ENCODE data around the gene KLHL29. TPM values are rescaled to one million over a fixed set of nuclear protein-coding genes. Genes with fewer than 3 reads are reported as not detected.

The KLHL29 gene
- total RNA-seq, 1 experiment from 2014 or later = 2.6 TPM

- Histone ChIP-seq H3K4me1 (ENCODE audit: insufficient read depth, low read length) (no peaks in the 10 kb centered on the region), H3K9me2 (replicated peaks; ENCODE audit: low read length) (no peaks in the 10 kb centered on the region), H3K4me3 (ENCODE audit: low read length) (no peak overlapping the region), H4K20me1 (ENCODE audit: low read length) (no peaks in the 10 kb centered on the region), H3K36me3 (ENCODE audit: low read depth, low read length) (no peaks in the 10 kb centered on the region), H3F3A (ENCODE audit: low read length, unreplicated experiment) (no peaks in the 10 kb centered on the region), H3K79me2 (ENCODE audit: low read length) (no peaks in the 10 kb centered on the region), H2AFZ (ENCODE audit: low read length) (no peak overlapping the region), H3K27ac (ENCODE audit: low read length) (no peak overlapping the region), H3K9me3 (ENCODE audit: low read length) (no peaks in the 10 kb centered on the region), H3K27me3 (ENCODE audit: low read length) (no peaks in the 10 kb centered on the region), H3K9ac (ENCODE audit: low read length) (no peak overlapping the region), H3K4me2 (ENCODE audit: low read length) (no peak overlapping the region)
- no peak for TF ChIP-seq EZH2 (IDR thresholded peaks at IDR 0.05; ENCODE audit: low read length, unreplicated experiment)
- TF ChIP-seq CTCF (conservative IDR thresholded peaks at IDR 0.05; ENCODE audit: low read depth, low read length) = no peak
- no peak for TF ChIP-seq EZH2phosphoT487 (IDR thresholded peaks at IDR 0.05; ENCODE audit: borderline replicate concordance, low read length)
- intact Hi-C loops (cut with micrococcal nuclease) = no loop called here
- BruUV-seq (replicated peaks) = no TSS peak
- ChIA-PET POLR2A (ENCODE audit: unreplicated experiment) (no interaction called here), CTCF (no interaction called here)
- ATAC-seq (no peak), DNase-seq (no peak)
Measured at GRCh38 chr2:23592898-23593751, 208.1 kb downstream of the KLHL29 start.

- DNase-seq (no peak), ATAC-seq (no peak)
- Histone ChIP-seq H3K27me3 (ENCODE audit: low read length) (no peaks in the 10 kb centered on the region), H4K20me1 (ENCODE audit: low read length) (no peaks in the 10 kb centered on the region), H3K9ac (ENCODE audit: low read length) (no peak overlapping the region), H3K79me2 (ENCODE audit: low read length) (no peaks in the 10 kb centered on the region), H3K4me2 (ENCODE audit: low read length) (no peak overlapping the region), H3K36me3 (ENCODE audit: low read depth, low read length) (no peaks in the 10 kb centered on the region), H3K9me3 (ENCODE audit: low read length) (no peaks in the 10 kb centered on the region), H3K4me3 (ENCODE audit: low read length) (no peak overlapping the region), H3K27ac (ENCODE audit: low read length) (no peak overlapping the region), H3K4me1 (ENCODE audit: insufficient read depth, low read length) (no peaks in the 10 kb centered on the region), H2AFZ (ENCODE audit: low read length) (no peak overlapping the region), H3F3A (ENCODE audit: low read length, unreplicated experiment) (no peaks in the 10 kb centered on the region), H3K9me2 (replicated peaks; ENCODE audit: low read length) (no peaks in the 10 kb centered on the region)
- TF ChIP-seq EZH2 (IDR thresholded peaks at IDR 0.05; ENCODE audit: low read length, unreplicated experiment) (no peak), EZH2phosphoT487 (IDR thresholded peaks at IDR 0.05; ENCODE audit: borderline replicate concordance, low read length) (no peak), CTCF (conservative IDR thresholded peaks at IDR 0.05; ENCODE audit: low read depth, low read length) (no peak)
- CTCF ChIA-PET = no interaction called here
- intact Hi-C loops (cut with micrococcal nuclease) = no loop called here
- BruUV-seq (replicated peaks) = no TSS peak
- POLR2A ChIA-PET (ENCODE audit: unreplicated experiment) = no interaction called here
Measured at GRCh38 chr2:23593752-23594459, 208.9 kb downstream of the KLHL29 start.

- Histone ChIP-seq H3K9me2 (replicated peaks; ENCODE audit: low read length) (no peaks in the 10 kb centered on the region), H3K27ac (ENCODE audit: low read length) (no peak overlapping the region), H3F3A (ENCODE audit: low read length, unreplicated experiment) (no peaks in the 10 kb centered on the region), H3K36me3 (ENCODE audit: low read depth, low read length) (no peaks in the 10 kb centered on the region), H3K27me3 (ENCODE audit: low read length) (no peaks in the 10 kb centered on the region), H3K4me2 (ENCODE audit: low read length) (no peak overlapping the region), H3K9ac (ENCODE audit: low read length) (no peak overlapping the region), H3K4me3 (ENCODE audit: low read length) (no peak overlapping the region), H4K20me1 (ENCODE audit: low read length) (no peaks in the 10 kb centered on the region), H2AFZ (ENCODE audit: low read length) (no peak overlapping the region), H3K79me2 (ENCODE audit: low read length) (no peaks in the 10 kb centered on the region), H3K4me1 (ENCODE audit: insufficient read depth, low read length) (no peaks in the 10 kb centered on the region), H3K9me3 (ENCODE audit: low read length) (no peaks in the 10 kb centered on the region)
- TF ChIP-seq CTCF (conservative IDR thresholded peaks at IDR 0.05; ENCODE audit: low read depth, low read length) (no peak), EZH2 (IDR thresholded peaks at IDR 0.05; ENCODE audit: low read length, unreplicated experiment) (no peak), EZH2phosphoT487 (IDR thresholded peaks at IDR 0.05; ENCODE audit: borderline replicate concordance, low read length) (no peak)
- no TSS peak for BruUV-seq (replicated peaks)
- ChIA-PET POLR2A (ENCODE audit: unreplicated experiment) (no interaction called here), CTCF (no interaction called here)
- DNase-seq = no peak
- intact Hi-C loops (cut with micrococcal nuclease) = no loop called here
- no peak for ATAC-seq
Measured at GRCh38 chr2:23594460-23594825, 209.5 kb downstream of the KLHL29 start.
